Measurements from ENCODE around the gene GET4.

Gene GET4

DNA sequence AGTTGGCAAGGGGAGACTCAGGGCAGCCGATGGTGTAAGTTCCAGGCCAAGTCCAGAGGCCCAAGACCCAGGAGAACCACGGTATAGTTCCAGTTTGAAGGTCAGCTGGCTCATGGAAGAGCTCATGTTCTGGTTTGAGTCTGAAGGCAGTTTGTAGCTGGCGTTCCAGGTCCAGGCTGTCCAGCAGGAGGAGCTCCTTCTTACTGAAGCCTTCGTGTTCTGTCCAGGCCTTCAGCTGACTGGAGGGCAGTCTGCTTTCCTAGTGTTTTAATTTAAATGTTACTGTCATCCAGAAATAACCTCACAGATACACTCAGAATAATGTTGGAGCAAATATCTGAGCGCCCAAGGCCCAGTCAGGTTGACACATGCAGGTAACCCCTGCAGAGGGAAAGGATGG, 39.9 kb upstream of the GET4 start:
- no peak overlapping the region for H3K4me3 ChIP-seq (ENCODE audit: low read length)
- no peak overlapping the region for H3K9ac ChIP-seq (ENCODE audit: low read length)
- H3K4me2 ChIP-seq (ENCODE audit: low read length), result no peak overlapping the region
- H3K9me3 ChIP-seq (ENCODE audit: insufficient read depth, low read length), result no peaks in the 10 kb centered on the region
- TF ChIP-seq EZH2phosphoT487 (IDR thresholded peaks at IDR 0.05; ENCODE audit: low read depth), result no peak
- no peak for TF ChIP-seq CTCF (IDR thresholded peaks at IDR 0.05; ENCODE audit: low read depth, low read length)
- no peaks in the 10 kb centered on the region for H3K27me3 ChIP-seq (ENCODE audit: low read depth, low read length)
- H2AFZ ChIP-seq (ENCODE audit: low read depth, low read length), result no peak overlapping the region
- peaks cover 8% of the 10 kb centered on the region for H3K4me1 ChIP-seq (ENCODE audit: low read length)
- H3K36me3 ChIP-seq (replicated peaks; ENCODE audit: low read depth, low read length), result peaks cover 4% of the 10 kb centered on the region
- peaks cover 46% of the 10 kb centered on the region for H3K79me2 ChIP-seq (ENCODE audit: low read length)
- H3K27ac ChIP-seq (ENCODE audit: low read length), result no peak overlapping the region
- H4K20me1 ChIP-seq (ENCODE audit: insufficient read depth, low read length), result peaks cover 14% of the 10 kb centered on the region

GRCh38 chr7:837001-837400, 39.4 kb upstream of the GET4 start:
- Histone ChIP-seq H3K27me3 (ENCODE audit: low read depth, low read length) (no peaks in the 10 kb centered on the region), H3K9me3 (ENCODE audit: insufficient read depth, low read length) (no peaks in the 10 kb centered on the region), H3K79me2 (ENCODE audit: low read length) (peaks cover 41% of the 10 kb centered on the region), H3K4me3 (ENCODE audit: low read length) (no peak overlapping the region), H2AFZ (ENCODE audit: low read depth, low read length) (no peak overlapping the region), H3K4me2 (ENCODE audit: low read length) (no peak overlapping the region), H3K27ac (ENCODE audit: low read length) (no peak overlapping the region), H3K9ac (ENCODE audit: low read length) (no peak overlapping the region), H3K4me1 (ENCODE audit: low read length) (peaks cover 2% of the 10 kb centered on the region), H3K36me3 (replicated peaks; ENCODE audit: low read depth, low read length) (peaks cover 4% of the 10 kb centered on the region), H4K20me1 (ENCODE audit: insufficient read depth, low read length) (peaks cover 8% of the 10 kb centered on the region; the same call in 1 of the 2 replicates)
- TF ChIP-seq EZH2phosphoT487 (IDR thresholded peaks at IDR 0.05; ENCODE audit: low read depth) (no peak), CTCF (IDR thresholded peaks at IDR 0.05; ENCODE audit: low read depth, low read length) (no peak)

GRCh38 chr7:840001-840600, 36.3 kb upstream of the GET4 start:
- TF ChIP-seq EZH2phosphoT487 (IDR thresholded peaks at IDR 0.05; ENCODE audit: low read depth) (no peak), CTCF (IDR thresholded peaks at IDR 0.05; ENCODE audit: low read depth, low read length) (no peak)
- H3K27ac ChIP-seq (ENCODE audit: low read length), result no peak overlapping the region
- no peak overlapping the region for H3K4me3 ChIP-seq (ENCODE audit: low read length)
- no peak overlapping the region for H2AFZ ChIP-seq (ENCODE audit: low read depth, low read length)
- no peaks in the 10 kb centered on the region for H3K27me3 ChIP-seq (ENCODE audit: low read depth, low read length)
- H3K9me3 ChIP-seq (ENCODE audit: insufficient read depth, low read length), result no peaks in the 10 kb centered on the region
- H3K4me1 ChIP-seq (ENCODE audit: low read length), result no peaks in the 10 kb centered on the region
- no peak overlapping the region for H3K4me2 ChIP-seq (ENCODE audit: low read length)
- H3K36me3 ChIP-seq (replicated peaks; ENCODE audit: low read depth, low read length), result no peaks in the 10 kb centered on the region
- H4K20me1 ChIP-seq (ENCODE audit: insufficient read depth, low read length), result 0 out of 2 replicates have a peak, but pooled peaks cover 3% of the 10 kb centered on the region
- H3K79me2 ChIP-seq (ENCODE audit: low read length), result peaks cover 21% of the 10 kb centered on the region; the same call in 1 of the 2 replicates
- H3K9ac ChIP-seq (ENCODE audit: low read length), result no peak overlapping the region

- Histone ChIP-seq H3K36me3 (replicated peaks; ENCODE audit: low read depth, low read length) (no peaks in the 10 kb centered on the region), H4K20me1 (ENCODE audit: insufficient read depth, low read length) (0 out of 2 replicates have a peak, but pooled peaks cover 2% of the 10 kb centered on the region)
These were observed 34.4 kb upstream of the GET4 start for GRCh38 chr7:841943-842342.

More at GRCh38 chr7:841943-842342, 34.4 kb upstream of the GET4 start:
- Histone ChIP-seq H3K4me1 (ENCODE audit: low read length) (no peaks in the 10 kb centered on the region), H3K79me2 (ENCODE audit: low read length) (peaks cover 9% of the 10 kb centered on the region; the same call in 1 of the 2 replicates), H3K27ac (ENCODE audit: low read length) (no peak overlapping the region), H3K9ac (ENCODE audit: low read length) (no peak overlapping the region), H3K27me3 (ENCODE audit: low read depth, low read length) (no peaks in the 10 kb centered on the region), H3K4me3 (ENCODE audit: low read length) (no peak overlapping the region), H3K4me2 (ENCODE audit: low read length) (no peak overlapping the region), H3K9me3 (ENCODE audit: insufficient read depth, low read length) (no peaks in the 10 kb centered on the region), H2AFZ (ENCODE audit: low read depth, low read length) (no peak overlapping the region)
- TF ChIP-seq CTCF (IDR thresholded peaks at IDR 0.05; ENCODE audit: low read depth, low read length), result no peak
- TF ChIP-seq EZH2phosphoT487 (IDR thresholded peaks at IDR 0.05; ENCODE audit: low read depth), result no peak
